ENCODE measurements around the gene WDR81.
A peak's percentile ranks its signal among the peaks of the same experiment; 100 is the strongest.

The WDR81 gene

GRCh38 chr17:1713160-1713877, 11.2 kb upstream of the WDR81 start:
- no peak for DNase-seq

- DNase-seq, result no peak
Measured at GRCh38 chr17:1713878-1714426, 10.6 kb upstream of the WDR81 start.

GRCh38 chr17:1714427-1714979, 10.0 kb upstream of the WDR81 start:
- peak; percentile 100 for DNase-seq

GRCh38 chr17:1714980-1715802, 9.3 kb upstream of the WDR81 start:
- DNase-seq, result peak; percentile 94

GRCh38 chr17:1715803-1716075, 8.8 kb upstream of the WDR81 start:
- DNase-seq, result no peak

- peak; percentile 100 for DNase-seq
Measured at GRCh38 chr17:1716076-1716911, 8.2 kb upstream of the WDR81 start.

GRCh38 chr17:1716912-1717695, 7.4 kb upstream of the WDR81 start:
- peak; percentile 99 for DNase-seq

GRCh38 chr17:1718362-1719165, 5.9 kb upstream of the WDR81 start:
- no peak for DNase-seq

- DNase-seq, result peak; percentile 48
Measured at GRCh38 chr17:1720856-1721386, 3.6 kb upstream of the WDR81 start.

- DNase-seq, result peak; percentile 50
Measured at GRCh38 chr17:1722022-1722421, 2.5 kb upstream of the WDR81 start.

- DNase-seq, result no peak
Measured at GRCh38 chr17:1724869-1725641, 551 bp downstream of the WDR81 start.

- no peak for DNase-seq
Measured at GRCh38 chr17:1725642-1726511, 1.4 kb downstream of the WDR81 start.

- DNase-seq, result no peak
Measured at GRCh38 chr17:1726626-1727257, 2.2 kb downstream of the WDR81 start.

GRCh38 chr17:1727258-1727789, 2.8 kb downstream of the WDR81 start:
- no peak for DNase-seq

- no peak for DNase-seq
Measured at GRCh38 chr17:1727876-1728630, 3.5 kb downstream of the WDR81 start.

GRCh38 chr17:1729966-1730325, 5.4 kb downstream of the WDR81 start:
- DNase-seq, result no peak
